Stimulated activated CD8-positive, alpha-beta memory T cell treated with anti-CD3 and anti-CD28 coated beads, Interleukin-12 subunit alpha, Interleukin-12 subunit beta, amount 100 ng/mL, for 4 hours (primary cell): ENCODE data around the gene TICAM1.
"Not testable (repeated sequence)": the region's sequence is repeated elsewhere in the genome, so short reads cannot be mapped to it uniquely, and the experiment has no call there.

ENCODE experiments used
- DNase-seq: peaks from one replicate; pipeline ENCODE4 v3.0.0-alpha.2; 2020; ENCODE audit warnings: low read depth

The TICAM1 gene

GRCh38 chr19:4803736-4804695 is 27.5 kb downstream of the TICAM1 start:
- DNase-seq: peak; percentile 30

DNA sequence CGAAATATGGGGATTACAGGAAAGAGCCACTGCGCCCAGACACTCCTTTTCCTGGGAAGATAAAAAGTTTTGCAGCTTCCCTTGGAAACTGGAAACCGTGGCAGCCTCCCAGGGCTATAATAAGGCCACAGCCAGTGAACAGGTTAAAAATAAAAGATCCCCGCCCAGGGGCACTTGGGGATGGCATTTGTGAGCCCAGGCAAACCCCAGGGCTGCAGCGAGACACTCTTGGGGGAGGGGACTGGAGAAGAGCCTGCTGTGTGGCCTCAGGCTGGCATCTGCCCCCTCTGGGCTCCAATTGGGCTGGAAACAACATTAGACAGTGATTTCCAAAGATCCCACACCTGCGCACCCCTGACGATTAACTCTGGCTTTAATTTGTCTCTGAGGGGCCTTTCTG is 28.8 kb downstream of the TICAM1 start:
- no peak for DNase-seq

DNA sequence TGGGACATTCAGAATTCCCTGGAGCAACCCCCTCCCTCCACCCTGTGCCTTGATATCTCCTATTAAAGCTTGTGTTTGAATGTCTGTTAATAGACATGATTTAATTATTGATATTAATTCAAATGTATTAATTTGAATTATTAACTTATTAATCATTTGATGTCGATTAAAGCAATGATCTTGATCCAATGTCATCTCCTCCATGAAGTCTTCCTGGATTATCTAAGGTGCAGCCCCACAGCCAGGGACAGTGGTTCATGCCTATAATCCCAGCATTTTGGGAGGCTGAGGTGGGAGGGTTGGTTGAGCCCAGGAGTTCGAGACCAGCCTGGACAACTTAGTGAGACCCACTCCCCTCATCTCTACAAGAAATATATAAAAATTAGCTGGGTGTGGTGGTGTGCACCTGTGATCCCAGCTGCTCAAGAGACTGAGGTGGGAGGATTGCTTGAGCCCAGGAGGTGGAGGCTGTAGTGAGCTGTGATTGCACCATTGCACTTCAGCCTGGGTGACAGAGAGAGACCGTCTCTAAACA is 30.4 kb downstream of the TICAM1 start:
- DNase-seq: no peak

- no peak for DNase-seq
Observed at GRCh38 chr19:4800591-4801081, 30.9 kb downstream of the TICAM1 start.

GRCh38 chr19:4795400-4795799 is 36.1 kb downstream of the TICAM1 start:
- DNase-seq: no peak

- no peak for DNase-seq
Observed at GRCh38 chr19:4794971-4795370, 36.5 kb downstream of the TICAM1 start.

GRCh38 chr19:4793278-4793677 is 38.2 kb downstream of the TICAM1 start:
- DNase-seq: not testable (repeated sequence)

DNA sequence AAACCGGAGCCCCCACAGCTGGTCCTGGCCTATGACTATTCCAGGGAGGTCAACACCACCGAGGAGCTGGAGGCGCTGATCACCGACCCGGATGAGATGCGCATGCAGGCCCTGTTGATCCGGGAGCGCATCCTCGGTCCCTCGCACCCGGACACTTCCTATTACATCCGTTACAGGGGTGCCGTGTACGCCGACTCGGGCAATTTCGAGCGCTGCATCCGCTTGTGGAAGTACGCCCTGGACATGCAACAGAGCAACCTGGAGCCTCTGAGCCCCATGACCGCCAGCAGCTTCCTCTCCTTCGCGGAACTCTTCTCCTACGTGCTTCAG is 38.7 kb downstream of the TICAM1 start:
- not testable (repeated sequence) for DNase-seq

GRCh38 chr19:4792019-4792865 is 39.3 kb downstream of the TICAM1 start:
- not testable (repeated sequence) for DNase-seq

DNA sequence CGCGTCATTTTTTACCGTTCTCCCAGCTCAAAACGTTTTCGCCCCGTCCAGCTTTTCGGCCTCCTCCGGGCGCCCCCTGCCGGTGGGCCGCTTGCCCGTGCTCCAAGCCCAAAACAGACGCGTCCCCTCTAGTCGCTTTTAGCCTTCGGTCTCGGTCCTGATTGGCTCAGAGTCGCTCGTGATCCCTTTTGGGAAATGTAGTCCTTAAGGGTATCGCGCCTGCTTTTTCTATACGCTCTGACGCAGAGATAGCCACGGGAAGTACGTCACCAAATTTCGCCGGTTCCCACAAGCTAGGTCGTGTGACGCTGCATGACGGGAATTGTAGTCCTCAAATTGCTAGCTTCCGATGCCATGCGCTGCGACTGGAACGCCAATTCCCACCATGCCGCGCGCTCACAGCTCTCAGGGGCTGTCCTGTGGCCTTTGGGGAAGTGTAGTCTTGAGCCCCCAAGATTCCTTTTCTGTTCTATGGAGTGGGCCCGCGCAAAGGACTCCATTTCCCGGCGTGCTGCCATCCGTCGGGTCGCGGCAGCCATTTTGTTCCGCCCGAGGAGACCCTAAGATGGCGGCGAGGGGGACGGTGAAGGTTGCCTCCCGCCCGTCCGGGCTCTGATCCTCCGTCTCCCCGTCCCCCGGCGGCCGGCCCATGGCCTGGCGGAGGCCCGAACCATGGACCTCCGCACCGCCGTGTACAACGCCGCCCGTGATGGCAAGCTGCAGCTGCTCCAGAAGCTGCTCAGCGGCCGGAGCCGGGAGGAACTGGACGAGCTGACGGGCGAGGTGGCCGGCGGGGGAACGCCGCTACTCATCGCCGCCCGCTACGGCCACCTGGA is 40.1 kb downstream of the TICAM1 start, which contains the start of gene FEM1A:
Gene FEM1A, plus strand, starts transcription at position 552 of the 836 bp plus-strand sequence. Its CDS starts 121 bp downstream, at position 673.
- DNase-seq: peak; percentile 94

DNA sequence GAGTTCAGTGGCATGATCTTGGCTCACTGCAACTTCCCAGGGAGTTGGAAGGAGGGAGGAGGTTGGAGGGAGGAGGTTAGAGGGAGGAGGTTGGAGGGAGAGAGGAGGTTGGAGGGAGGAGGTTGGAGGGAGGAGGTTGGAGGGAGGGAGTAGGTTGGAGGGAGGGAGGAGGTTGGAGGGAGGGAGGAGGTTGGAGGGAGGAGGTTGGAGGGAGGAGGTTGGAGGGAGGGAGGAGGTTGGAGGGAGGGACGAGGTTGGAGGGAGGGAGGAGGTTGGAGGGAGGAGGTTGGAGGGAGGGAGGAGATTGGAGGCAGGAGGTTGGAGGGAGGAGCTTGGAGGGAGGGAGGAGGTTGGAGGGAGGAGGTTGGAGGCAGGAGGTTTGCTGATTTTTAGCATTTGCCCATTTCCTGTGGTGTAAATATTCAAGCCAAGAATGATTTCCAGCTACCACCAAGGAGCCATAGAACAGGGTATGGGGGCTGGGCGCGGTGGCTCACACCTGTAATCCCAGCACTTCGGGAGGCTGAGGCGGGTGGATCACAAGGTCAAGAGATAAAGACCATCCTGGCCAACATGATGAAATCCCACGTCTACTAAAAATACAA is 45.0 kb downstream of the TICAM1 start:
- not testable (repeated sequence) for DNase-seq

GRCh38 chr19:4781801-4782200 is 49.7 kb downstream of the TICAM1 start:
- DNase-seq: no peak

GRCh38 chr19:4780860-4781259 is 50.7 kb downstream of the TICAM1 start:
- DNase-seq: no peak

DNA sequence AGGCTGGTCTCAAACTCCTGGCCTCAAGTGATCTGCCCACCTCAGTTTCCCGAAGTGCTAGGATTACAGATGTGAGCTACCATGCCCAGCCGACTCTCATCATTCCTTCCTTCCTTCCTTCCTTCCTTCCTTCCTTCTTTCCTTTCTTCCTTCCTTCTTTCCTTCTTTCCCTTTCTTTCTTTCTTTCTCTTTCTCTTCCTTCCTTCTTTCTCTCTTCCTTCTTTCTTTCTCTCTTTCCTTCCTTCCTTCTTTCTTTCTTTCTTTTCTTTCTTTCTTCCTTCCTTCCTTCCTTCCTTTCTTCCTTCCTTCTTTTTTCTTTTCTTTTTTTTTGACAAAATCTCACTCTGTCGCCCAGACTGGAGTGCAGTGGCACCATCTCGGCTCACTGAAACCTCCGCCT is 53.4 kb downstream of the TICAM1 start:
- not testable (repeated sequence) for DNase-seq

DNA sequence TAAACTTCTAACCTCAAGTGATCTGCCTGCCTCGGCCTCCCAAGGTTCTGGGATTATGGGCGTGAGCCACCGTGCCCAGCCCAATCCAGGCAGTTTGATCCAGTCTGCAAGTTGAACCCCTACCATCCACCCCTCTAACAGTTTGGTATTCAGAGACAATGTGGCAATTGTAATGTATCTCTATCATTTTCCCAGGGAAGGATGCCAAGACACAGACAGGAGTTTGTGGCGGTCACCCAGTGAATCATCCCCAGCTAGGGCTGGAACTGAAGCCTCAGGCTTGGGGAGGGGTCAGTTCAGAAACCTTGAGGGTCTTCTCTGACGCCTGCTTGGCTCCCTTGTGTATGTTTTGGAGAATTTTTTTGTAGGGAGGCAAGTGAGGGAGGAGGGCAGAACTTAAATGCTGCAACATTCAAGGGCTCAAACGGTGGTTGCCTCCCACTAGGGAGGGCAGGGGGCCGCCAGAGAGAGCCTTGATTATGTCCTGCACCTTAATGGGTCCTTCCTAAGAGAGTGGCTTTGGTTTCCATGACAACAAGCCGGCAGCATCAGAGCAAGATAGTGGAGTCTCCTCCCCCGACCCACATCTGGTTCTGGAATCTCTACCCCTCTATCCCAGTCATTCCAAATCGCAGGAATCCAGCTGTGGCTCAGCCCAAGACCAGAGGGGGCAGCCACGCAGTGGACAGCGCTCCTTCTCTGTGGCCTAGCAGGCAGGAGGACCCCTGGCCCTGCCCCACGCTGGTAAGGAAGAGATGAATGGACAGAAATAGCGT is 54.9 kb downstream of the TICAM1 start:
- no peak for DNase-seq

GRCh38 chr19:4775627-4776152 is 55.8 kb downstream of the TICAM1 start:
- DNase-seq: no peak

GRCh38 chr19:4774136-4774535 is 57.4 kb downstream of the TICAM1 start:
- no peak for DNase-seq

GRCh38 chr19:4773047-4773640 is 58.4 kb downstream of the TICAM1 start:
- DNase-seq: no peak

DNA sequence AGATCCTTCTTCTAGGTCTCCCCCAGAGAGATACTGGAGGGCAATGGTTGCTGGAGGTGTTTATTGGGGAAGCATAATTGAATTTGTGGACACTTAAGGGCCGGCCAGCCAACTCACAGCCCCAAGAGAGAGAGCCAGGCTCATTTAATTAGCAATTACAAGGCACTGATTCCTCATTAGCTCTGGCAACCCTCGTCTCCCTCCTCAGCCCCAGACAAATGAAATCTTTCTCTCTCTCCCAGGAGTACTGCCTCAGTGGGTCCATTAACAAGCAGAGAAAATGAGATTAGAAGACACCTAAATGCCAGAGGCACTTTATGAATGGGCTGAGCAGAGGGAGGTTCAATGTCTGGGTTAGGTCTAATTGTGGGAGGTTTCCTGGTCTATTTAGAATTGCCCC is 58.9 kb downstream of the TICAM1 start:
- no peak for DNase-seq
